HFF-Myc (cell line): ENCODE data around the gene ACSS1.

Experiments
- DNase-seq: peaks from one replicate; pipeline ENCODE4 v3.0.0-alpha.2; 2011; ENCODE audit warnings: low read depth; ENCODE audit errors: extremely low read depth
- H3K4me3 ChIP-seq: replicated peaks from 2 replicates; pipeline ENCODE4 v1.5.1; 2011; ENCODE audit warnings: low read depth, mild to moderate bottlenecking, control low read depth, low read length
- TF ChIP-seq, protein P1 (sequence below): IDR thresholded peaks from 2 replicates; pipeline ENCODE4 v1.5.1; 2012; ENCODE audit warnings: mild to moderate bottlenecking, low read depth, low read length, control low read depth; ENCODE audit errors: missing control alignments

Gene ACSS1

DNA sequence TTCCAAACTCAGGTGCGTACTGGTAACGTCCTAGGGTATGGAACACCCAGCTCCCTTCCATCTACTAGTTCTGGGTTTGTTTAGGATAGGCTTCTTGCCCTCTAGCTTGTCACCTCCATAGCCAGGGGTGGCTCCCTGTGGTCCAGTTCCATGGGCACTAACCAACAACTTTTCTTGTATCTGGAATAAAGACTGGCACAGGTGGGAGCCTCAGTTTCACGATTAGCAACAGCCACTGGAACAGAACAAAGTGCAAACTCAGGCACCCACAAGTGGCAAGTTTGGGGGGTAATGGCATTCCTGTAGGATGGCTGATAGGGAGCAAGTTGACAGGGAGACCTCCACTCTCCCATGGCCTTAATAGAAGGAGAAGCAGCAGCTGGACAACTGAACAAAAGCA, 59.8 kb downstream of the ACSS1 start:
- TF ChIP-seq, protein P1, sequence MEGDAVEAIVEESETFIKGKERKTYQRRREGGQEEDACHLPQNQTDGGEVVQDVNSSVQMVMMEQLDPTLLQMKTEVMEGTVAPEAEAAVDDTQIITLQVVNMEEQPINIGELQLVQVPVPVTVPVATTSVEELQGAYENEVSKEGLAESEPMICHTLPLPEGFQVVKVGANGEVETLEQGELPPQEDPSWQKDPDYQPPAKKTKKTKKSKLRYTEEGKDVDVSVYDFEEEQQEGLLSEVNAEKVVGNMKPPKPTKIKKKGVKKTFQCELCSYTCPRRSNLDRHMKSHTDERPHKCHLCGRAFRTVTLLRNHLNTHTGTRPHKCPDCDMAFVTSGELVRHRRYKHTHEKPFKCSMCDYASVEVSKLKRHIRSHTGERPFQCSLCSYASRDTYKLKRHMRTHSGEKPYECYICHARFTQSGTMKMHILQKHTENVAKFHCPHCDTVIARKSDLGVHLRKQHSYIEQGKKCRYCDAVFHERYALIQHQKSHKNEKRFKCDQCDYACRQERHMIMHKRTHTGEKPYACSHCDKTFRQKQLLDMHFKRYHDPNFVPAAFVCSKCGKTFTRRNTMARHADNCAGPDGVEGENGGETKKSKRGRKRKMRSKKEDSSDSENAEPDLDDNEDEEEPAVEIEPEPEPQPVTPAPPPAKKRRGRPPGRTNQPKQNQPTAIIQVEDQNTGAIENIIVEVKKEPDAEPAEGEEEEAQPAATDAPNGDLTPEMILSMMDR = no peak
- DNase-seq = no peak
- no peak overlapping the region for H3K4me3 ChIP-seq

DNA sequence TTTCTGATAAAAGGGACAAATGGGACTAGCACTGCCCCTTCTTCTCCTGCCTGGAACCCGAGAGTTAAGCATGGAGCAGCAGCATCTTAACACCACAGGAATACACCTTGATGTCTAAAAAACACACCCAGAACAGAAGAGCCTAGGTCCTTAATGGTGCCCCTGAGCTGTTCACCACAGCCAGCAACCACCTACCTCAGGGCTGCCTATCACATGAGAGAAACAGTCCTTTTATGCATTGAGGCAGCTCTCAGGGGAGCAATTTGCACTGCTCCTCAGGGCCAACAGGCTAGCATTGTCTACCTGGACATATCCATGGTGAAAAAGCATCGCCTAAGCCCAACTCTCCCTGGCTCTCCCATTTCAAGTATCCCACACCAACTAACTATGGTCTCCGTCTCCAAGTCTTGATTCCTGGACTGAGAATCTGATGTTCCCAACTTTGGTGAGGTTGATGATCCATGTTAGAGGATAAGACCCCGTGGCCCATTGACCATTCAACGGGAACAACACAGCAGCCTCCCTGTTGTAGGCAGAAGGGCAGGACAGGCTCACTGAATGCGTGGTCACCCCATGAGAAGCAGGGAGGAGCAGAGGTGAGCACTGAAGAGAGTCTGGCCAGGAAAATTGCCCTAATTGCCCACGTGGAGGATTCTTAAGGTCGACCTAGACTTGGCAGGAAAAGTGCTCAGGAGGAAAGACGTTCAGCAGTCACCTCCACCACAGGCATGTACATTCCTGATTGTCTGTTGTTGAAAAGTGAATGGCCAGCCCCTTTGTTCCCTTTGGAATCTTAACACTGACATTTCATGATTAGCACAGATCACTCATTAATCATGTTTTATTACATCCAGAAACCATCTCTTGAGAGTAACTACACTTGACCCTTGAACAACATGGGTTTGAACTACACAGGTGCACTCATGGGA, 61.2 kb downstream of the ACSS1 start:
- TF ChIP-seq, protein P1 = no peak
- no peak for DNase-seq
- no peak overlapping the region for H3K4me3 ChIP-seq

DNA sequence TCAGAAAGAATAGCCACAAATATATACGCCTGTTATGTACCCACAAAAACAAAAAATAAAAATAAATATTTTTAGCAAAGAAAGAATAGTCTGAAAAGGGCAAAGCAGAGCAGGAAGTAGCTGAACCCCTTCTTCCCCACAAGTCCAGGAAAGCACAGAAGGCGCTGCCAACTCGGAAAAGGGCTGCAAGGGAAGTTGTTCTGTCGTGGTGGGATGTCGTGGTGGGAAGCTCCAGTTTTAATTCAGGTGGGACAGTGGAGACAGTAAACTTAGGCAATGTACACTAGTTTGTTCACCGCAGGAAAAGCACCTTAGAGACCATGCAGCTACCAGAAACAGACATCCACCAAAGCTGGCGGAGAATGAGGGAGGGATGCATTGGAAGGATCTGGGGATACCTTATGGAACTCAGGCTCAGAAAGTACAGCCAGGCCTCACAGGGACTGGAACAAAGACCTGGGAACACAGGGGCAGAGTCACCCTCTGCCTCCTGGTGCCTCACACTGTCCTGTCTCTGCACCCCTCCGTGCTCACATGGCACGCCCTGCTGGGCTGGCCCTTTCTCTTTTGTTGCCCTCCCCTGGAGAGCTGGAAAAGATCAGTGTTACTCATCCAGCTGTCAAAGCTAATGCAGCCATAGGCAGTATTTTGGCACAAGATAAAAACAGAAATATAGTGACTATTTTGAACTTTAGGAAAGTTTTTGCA, 62.0 kb downstream of the ACSS1 start:
- TF ChIP-seq, protein P1 = no peak
- no peak overlapping the region for H3K4me3 ChIP-seq
- DNase-seq = no peak

DNA sequence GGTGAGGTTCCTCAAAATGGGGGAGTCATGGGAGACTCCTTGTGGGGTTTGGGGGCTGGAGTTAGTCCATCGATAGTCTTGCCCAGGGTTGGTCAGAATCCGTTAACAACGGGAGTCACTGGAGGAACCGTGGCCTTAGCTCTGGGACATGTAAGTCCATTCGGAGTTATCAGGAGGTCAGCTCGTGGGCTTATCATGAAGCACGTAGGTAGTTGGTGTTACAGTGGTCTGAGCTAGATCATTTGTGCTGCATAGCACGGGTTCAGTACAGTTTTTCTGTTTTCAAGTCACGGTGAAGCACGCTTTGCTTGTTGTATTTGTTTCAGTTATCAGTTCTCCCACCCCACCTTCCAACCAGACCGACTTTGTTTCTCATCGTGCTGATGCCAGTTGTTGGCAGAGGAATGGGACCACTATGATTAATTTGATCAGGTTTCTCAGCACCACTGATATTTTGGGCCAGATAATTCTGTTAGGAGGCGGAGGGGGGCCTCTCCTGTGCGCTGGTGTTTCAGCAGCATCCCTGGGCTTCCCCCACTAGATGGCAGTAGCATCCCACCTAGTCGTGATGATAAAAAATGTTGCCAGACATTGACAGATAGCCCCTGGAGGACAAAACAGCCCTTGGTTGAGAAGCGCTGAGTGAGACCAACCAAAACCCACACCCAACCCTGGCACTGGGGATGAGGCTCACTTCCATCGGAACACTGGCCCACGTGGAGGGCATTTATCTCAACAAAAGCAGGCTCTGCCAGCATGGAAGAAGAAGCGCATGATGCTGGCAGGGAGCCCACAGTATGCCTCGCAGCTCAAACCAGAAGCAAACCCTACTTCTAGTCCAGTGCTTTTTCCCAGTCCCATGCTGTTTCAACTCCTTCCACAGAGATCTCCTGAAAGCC, 63.2 kb downstream of the ACSS1 start:
- no peak overlapping the region for H3K4me3 ChIP-seq
- TF ChIP-seq, protein P1 = peak; percentile 95
- peak; percentile 42 for DNase-seq

DNA sequence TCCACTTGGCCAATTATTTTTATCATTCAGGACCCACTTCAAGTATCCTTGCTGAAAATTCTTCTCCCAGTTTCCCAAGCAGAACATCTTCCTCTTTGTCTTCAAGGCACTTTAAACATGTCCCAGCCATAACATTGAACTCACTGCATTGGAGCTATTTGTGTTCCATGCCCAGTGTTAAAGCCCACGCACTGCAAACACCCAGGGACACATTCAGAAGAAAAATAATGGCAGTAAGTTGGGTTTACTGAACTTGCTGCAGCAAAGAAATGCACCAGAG, 63.8 kb downstream of the ACSS1 start:
- no peak overlapping the region for H3K4me3 ChIP-seq
- TF ChIP-seq, protein P1 = no peak
- DNase-seq = no peak

DNA sequence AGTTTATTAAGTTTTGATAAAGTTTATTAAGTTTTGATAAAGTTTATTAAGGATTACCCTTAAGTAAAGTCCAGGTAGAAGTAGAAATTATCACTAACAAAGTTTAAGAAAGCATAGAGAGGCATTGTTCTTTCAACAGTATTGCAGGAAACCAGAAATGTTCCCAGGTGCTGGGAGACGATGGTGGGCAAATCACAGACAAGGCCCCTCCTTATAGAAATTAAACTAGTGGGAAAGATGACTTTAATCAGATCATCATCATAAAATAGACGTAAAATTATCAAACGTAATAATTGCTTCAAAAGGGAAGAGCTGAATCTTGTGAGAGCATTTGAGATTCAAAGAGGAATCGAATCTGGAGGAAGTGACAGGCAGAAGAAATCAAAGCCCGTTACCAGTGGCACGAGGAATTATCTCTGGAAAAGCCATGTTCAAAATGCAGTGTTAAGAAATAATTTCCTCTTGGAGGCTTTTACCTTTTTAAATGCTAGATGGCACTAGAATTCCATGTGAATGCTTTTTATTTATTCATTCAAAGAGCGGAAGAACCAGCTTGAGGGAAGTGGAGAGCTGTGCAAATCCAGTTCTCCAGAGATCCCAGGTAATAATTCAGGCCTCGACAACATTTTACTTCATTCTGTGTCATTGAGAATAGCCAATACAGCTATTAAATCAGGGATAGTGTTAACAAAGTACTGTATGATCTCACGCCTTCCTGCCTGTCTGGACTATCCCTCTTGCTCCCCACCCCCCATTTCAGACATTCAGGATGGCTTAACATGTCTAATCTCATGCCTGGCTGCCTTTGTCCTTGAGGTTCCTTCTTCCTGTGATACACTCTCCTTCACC, 64.4 kb downstream of the ACSS1 start:
- peak overlapping the region; percentile 86 for H3K4me3 ChIP-seq
- DNase-seq = no peak
- TF ChIP-seq, protein P1 = peak; percentile 18
